Measurements from ENCODE around the gene EXOG.

EXOG gene

DNA sequence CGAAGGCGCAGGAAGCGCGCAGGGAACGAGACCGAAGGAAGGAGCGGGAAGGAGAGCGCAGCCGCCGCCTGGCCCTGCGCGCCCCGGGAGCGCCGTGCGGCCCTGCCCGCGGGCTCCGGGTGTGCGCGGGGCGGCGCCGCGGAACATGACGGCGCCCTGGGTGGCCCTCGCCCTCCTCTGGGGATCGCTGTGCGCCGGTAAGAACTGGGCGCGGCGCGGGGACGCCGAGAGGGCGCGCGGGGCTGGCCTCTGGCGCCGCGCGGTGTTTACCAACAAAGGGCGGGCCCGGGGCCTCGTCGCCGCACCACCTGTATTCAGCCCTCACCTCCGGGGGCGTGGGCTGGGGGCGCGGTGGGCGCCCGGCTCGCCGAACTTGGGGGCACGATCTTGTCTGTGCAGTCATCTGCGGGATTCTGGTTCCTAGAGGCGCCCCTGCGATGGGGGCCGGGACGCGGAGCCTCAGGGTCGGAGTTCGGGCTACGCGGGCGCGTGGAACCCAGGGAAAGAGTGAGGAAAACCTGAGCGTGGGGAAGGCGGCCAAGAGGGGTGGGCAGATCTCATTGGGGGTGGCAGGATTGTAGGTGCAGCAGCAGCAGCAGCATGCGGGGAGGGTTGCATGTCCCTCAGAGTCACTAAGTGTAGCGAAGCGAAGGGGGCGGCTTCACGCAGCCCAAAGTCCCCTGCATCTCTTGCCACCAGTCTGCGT, 41.8 kb upstream of the EXOG start:
- TF ChIP-seq, protein P1, sequence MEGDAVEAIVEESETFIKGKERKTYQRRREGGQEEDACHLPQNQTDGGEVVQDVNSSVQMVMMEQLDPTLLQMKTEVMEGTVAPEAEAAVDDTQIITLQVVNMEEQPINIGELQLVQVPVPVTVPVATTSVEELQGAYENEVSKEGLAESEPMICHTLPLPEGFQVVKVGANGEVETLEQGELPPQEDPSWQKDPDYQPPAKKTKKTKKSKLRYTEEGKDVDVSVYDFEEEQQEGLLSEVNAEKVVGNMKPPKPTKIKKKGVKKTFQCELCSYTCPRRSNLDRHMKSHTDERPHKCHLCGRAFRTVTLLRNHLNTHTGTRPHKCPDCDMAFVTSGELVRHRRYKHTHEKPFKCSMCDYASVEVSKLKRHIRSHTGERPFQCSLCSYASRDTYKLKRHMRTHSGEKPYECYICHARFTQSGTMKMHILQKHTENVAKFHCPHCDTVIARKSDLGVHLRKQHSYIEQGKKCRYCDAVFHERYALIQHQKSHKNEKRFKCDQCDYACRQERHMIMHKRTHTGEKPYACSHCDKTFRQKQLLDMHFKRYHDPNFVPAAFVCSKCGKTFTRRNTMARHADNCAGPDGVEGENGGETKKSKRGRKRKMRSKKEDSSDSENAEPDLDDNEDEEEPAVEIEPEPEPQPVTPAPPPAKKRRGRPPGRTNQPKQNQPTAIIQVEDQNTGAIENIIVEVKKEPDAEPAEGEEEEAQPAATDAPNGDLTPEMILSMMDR (IDR thresholded peaks at IDR 0.05; ENCODE audit: insufficient read depth, low read length, missing control alignments), result no peak
- H3K4me3 ChIP-seq (ENCODE audit: low read depth, low read length), result peak overlapping the region; percentile 69

DNA sequence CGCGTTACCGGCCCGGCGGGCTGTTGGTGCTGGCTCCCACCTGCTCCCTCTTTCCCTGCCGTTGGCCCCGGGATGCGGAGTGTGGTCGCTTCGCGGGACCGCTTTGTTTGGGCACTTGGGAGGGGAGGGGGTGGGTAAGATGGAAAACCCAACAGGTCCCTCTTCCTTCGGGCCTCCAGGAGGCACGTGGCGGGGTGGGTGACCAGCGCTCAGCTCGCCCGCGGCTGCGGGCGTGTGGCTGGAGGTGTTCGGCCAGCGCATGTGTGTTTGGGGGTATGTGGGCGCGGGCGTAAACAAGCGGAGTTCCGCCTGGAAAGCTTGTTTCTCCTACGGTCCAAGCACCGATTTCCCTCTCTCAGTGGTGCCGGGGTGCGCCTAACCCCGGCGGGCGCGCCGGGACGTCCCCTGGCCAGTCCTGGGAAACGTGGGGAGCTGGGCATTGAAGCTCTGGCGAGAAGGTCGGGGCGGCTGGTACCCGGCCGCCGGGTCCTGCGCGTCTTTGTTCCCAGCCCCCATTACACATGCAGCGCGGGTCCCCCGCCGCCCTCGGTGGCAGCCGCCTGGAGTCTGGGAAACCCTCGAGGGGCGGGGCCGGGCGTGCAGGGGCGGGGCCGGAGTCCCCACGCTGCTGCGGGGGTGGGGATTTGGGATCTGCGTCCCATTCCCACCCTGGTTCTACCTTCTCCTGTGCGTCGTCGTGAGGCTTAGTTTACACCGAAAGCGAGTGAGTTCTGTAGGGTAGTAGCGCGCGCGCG, 41.1 kb upstream of the EXOG start:
- DNase-seq (ENCODE audit: low read depth, low spot score), result no peak
- POLR2A ChIA-PET, result interaction anchor here (1.2 to 1.5 kb wide), 2 partner anchors 9 to 318 kb away, joined by 3 to 4 read pairs; partner anchors contain the start of gene ACAA1
- TF ChIP-seq, protein P1 (IDR thresholded peaks at IDR 0.05; ENCODE audit: insufficient read depth, low read length, missing control alignments), result no peak
- CTCF ChIA-PET, result interaction anchor here (0.8 to 1.7 kb wide), 4 partner anchors 25 to 109 kb away, joined by 3 to 8 read pairs (median 4); partner anchors contain the start of gene XYLB
- H3K4me3 ChIP-seq (ENCODE audit: low read depth, low read length), result peak overlapping the region; percentile 69

More for the DNA sequence above, 41.8 kb upstream of the EXOG start:
- no peak for DNase-seq (ENCODE audit: low read depth, low spot score)
- CTCF ChIA-PET, result no interaction called here
- POLR2A ChIA-PET, result interaction anchor here (1.5 kb wide), 1 partner anchor 10 kb away, joined by 4 read pairs; no protein-coding TSS in a partner anchor

DNA sequence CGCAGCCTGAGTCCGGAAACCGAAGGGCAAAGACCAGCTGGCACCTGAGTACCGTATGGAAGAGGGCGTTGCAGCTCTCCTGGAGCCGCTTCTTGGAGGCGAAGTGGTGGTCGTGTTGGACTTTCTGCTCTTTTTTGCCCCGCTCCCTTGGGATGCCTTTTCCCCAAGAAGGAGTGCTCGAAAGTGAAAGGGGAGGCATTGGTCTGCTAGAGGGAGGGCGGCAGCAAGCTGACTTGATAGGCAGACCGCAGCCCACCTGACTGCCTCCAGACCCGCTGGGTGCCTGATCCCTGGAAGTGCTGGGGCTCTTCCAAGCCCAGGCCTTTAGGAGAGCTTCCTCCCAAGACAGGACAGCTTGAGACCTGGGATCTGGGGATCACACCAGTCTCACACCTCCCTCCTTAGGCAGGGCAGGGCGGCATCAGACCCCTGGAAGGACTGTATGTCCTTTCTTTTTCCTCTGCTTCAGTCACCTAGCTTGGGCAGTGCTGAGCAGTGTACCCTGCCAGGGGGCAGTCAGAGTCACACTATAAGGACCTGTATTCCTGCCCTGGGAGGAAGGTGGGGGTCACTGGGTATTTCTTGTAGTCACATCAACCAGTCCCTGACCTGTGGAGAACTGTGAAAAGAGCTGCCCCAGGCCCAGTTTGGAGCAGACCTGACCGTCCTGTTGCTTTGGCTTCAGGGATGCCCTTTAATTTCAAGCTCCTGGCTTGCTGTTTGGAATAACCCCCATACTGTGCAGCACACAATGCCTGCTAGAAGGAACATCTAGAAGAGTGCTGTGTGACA, 40.3 kb upstream of the EXOG start:
- TF ChIP-seq, protein P1 (IDR thresholded peaks at IDR 0.05; ENCODE audit: insufficient read depth, low read length, missing control alignments), result no peak
- POLR2A ChIA-PET, result interaction anchor here (1.2 to 1.5 kb wide), 2 partner anchors 8 to 319 kb away, joined by 3 to 4 read pairs; partner anchors contain the start of gene ACAA1
- CTCF ChIA-PET, result interaction anchor here (0.8 to 1.7 kb wide), 5 partner anchors 24 to 110 kb away, joined by 3 to 8 read pairs (median 3); partner anchors contain the start of genes EXOG and XYLB
- peak overlapping the region; percentile 69 for H3K4me3 ChIP-seq (ENCODE audit: low read depth, low read length)
- no peak for DNase-seq (ENCODE audit: low read depth, low spot score)

DNA sequence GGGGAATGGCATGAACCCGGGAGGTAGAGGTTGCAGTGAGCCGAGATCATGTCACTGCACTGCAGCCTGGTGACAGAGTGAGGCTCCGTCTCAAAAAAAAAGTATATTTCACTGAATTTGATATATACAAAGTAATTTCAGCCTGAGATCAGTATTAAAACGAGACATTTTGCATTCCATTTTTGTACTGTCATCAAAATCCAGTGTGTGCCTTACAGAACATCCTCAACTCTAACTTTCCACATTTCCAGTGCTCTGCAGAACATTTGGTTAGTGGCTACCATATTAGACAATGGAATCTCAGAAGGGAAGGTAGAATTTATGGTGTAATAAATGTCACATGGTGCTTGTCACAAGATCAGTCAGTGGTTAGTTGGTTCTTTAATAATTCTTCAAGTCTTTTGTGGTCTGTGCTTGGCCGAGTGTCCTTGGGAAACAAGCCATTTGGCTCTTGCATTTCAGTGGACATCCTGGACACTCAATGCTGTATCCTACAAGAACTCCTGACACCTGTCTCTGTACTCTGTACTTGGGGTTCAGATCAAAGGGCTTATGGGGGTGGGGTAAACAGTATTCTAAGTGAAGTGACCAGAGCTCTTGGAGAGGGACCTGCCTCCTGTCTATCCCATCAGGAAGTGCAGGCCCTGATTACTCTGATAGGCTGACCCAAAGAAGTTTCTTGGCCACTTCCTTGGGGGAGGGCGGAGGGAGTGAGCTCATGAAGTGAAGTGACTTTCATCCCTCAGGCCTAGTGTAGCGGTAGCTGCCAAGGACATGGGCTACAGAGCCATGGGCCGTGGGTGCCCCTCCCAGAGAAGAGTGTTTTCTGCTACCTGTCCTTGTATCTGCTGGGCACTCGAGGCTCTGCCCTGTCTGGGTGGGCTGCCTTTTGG, 38.8 kb upstream of the EXOG start:
- TF ChIP-seq, protein P1 (IDR thresholded peaks at IDR 0.05; ENCODE audit: insufficient read depth, low read length, missing control alignments), result no peak
- H3K4me3 ChIP-seq (ENCODE audit: low read depth, low read length), result no peak overlapping the region
- CTCF ChIA-PET, result interaction anchor here (1.1 to 1.9 kb wide), 3 partner anchors 12 to 111 kb away, joined by 3 to 7 read pairs (median 4); partner anchors contain the start of gene XYLB
- POLR2A ChIA-PET, result no interaction called here
- no peak for DNase-seq (ENCODE audit: low read depth, low spot score)

DNA sequence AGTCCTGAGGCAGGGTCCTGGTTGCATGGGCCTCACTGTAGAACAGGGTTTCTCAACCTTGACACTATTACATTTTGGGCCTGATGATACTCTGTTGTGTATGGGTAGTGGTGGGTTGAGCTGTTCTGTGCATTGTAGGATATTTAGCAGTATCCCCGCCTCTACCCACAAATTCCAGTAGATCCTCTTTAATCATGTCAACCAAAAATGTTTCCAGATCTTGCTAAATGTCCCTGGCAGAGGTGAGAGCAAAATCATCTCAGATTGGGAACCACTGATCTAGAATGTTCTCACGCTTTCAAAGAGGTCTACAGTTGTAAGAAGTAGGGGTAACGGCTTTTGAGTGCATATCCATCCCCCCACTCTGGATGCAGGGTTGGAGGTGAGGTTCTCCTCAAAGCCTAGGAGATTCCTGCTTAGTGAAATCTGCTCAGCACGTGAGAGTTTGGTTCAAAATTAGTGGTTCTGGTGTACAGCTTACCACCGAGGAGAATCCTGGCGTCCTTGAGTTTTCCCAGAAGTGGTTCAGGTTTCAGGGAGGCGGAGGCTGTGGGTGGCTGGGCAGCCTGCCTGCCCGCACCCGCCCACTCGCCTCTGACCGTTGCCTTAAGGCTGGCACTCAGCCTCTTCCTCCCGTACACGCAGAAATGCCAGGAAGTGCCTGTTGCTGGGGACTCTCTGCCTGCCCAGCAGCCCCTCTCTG, 37.2 kb upstream of the EXOG start:
- no peak overlapping the region for H3K4me3 ChIP-seq (ENCODE audit: low read depth, low read length)
- ChIA-PET CTCF (interaction anchor here (1.8 to 1.9 kb wide), 2 partner anchors 21 to 112 kb away, joined by 4 to 7 read pairs; partner anchors contain the start of gene XYLB), POLR2A (no interaction called here)
- no peak for DNase-seq (ENCODE audit: low read depth, low spot score)
- TF ChIP-seq, protein P1 (IDR thresholded peaks at IDR 0.05; ENCODE audit: insufficient read depth, low read length, missing control alignments), result no peak
